ENCODE results near the gene ATXN7L1.

GRCh38 chr7:105693576-105693975 is 182.8 kb downstream of the ATXN7L1 start:
- TF ChIP-seq POLR2A (IDR thresholded peaks at IDR 0.05) (no peak), CTCF (IDR thresholded peaks at IDR 0.05) (no peak)
